RWPE2 (cell line): ENCODE data around the gene RAP1GAP.

Experiments used
- ATAC-seq: fragments of 200-7000 bp; cut with Tn5 transposase; 3 replicates; pipeline ENCODE4 v1.9.1; 2021; ENCODE audit warnings: low read depth
- DNase-seq: peaks from one replicate; pipeline ENCODE4 v3.0.0-alpha.2; 2020; ENCODE audit warnings: low spot score
- H3K27ac ChIP-seq: fragments of 450-650 bp; 2 replicates; pipeline ENCODE4 v1.5.1; 2017; ENCODE audit warnings: mild to moderate bottlenecking; ENCODE audit not compliant: poor library complexity, severe bottlenecking
- H3K27me3 ChIP-seq: fragments of 250-450 bp; sonication (Bioruptor Pico); 2 replicates; pipeline ENCODE4 v1.5.1; 2021; ENCODE audit warnings: mild to moderate bottlenecking, moderate library complexity; ENCODE audit not compliant: insufficient read depth, poor library complexity, severe bottlenecking
- H3K36me3 ChIP-seq: fragments of 250-450 bp; sonication (Bioruptor Pico); 2 replicates; pipeline ENCODE4 v1.5.1; 2020; ENCODE audit warnings: low read depth, mild to moderate bottlenecking, moderate library complexity
- H3K4me1 ChIP-seq: fragments of 250-450 bp; sonication (Bioruptor Pico); 2 replicates; pipeline ENCODE4 v1.5.1; 2021; ENCODE audit warnings: mild to moderate bottlenecking, moderate library complexity; ENCODE audit not compliant: insufficient read depth, poor library complexity, severe bottlenecking
- H3K4me3 ChIP-seq: fragments of 250-450 bp; sonication (Bioruptor Pico); 2 replicates; pipeline ENCODE4 v1.5.1; 2021; ENCODE audit warnings: mild to moderate bottlenecking, moderate library complexity; ENCODE audit not compliant: severe bottlenecking
- H3K9me3 ChIP-seq: fragments of 250-450 bp; sonication (Bioruptor Pico); 2 replicates; pipeline ENCODE4 v1.5.1; 2021; ENCODE audit warnings: mild to moderate bottlenecking, moderate library complexity; ENCODE audit not compliant: severe bottlenecking
- CTCF ChIP-seq: fragments of 450-650 bp; IDR thresholded peaks from one replicate; pipeline ENCODE4 v1.5.1; 2017; ENCODE audit warnings: mild to moderate bottlenecking, moderate library complexity; ENCODE audit not compliant: poor library complexity, severe bottlenecking

Gene RAP1GAP

GRCh38 chr1:21701401-21701800 is 32.2 kb upstream of the RAP1GAP start:
- H3K4me1 ChIP-seq: no peaks in the 10 kb centered on the region
- H3K36me3 ChIP-seq: peaks cover 81% of the 10 kb centered on the region
- ATAC-seq (no peak), DNase-seq (no peak)
- no peaks in the 10 kb centered on the region for H3K9me3 ChIP-seq
- H3K27ac ChIP-seq: no peak overlapping the region
- no peak for TF ChIP-seq CTCF
- no peaks in the 10 kb centered on the region for H3K27me3 ChIP-seq
- H3K4me3 ChIP-seq: no peak overlapping the region

GRCh38 chr1:21700094-21700493 is 30.9 kb upstream of the RAP1GAP start:
- Histone ChIP-seq H3K27ac (no peak overlapping the region), H3K4me3 (no peak overlapping the region), H3K27me3 (no peaks in the 10 kb centered on the region), H3K9me3 (no peaks in the 10 kb centered on the region), H3K4me1 (no peaks in the 10 kb centered on the region), H3K36me3 (peaks cover 76% of the 10 kb centered on the region)
- TF ChIP-seq CTCF: no peak
- DNase-seq (no peak), ATAC-seq (no peak)

GRCh38 chr1:21696931-21697330 is 27.8 kb upstream of the RAP1GAP start:
- Histone ChIP-seq H3K27me3 (no peaks in the 10 kb centered on the region), H3K27ac (no peak overlapping the region), H3K9me3 (no peaks in the 10 kb centered on the region), H3K4me3 (no peak overlapping the region), H3K36me3 (peaks cover 73% of the 10 kb centered on the region), H3K4me1 (no peaks in the 10 kb centered on the region)
- ATAC-seq (no peak), DNase-seq (no peak)
- no peak for TF ChIP-seq CTCF

GRCh38 chr1:21693732-21694131 is 24.6 kb upstream of the RAP1GAP start:
- DNase-seq (no peak), ATAC-seq (no peak)
- TF ChIP-seq CTCF: no peak
- no peak overlapping the region for H3K27ac ChIP-seq
- no peaks in the 10 kb centered on the region for H3K4me1 ChIP-seq
- H3K27me3 ChIP-seq: no peaks in the 10 kb centered on the region
- no peak overlapping the region for H3K4me3 ChIP-seq
- H3K9me3 ChIP-seq: no peaks in the 10 kb centered on the region
- peaks cover 64% of the 10 kb centered on the region for H3K36me3 ChIP-seq

- Histone ChIP-seq H3K27me3 (no peaks in the 10 kb centered on the region), H3K4me3 (no peak overlapping the region), H3K9me3 (no peaks in the 10 kb centered on the region), H3K27ac (no peak overlapping the region), H3K36me3 (peaks cover 71% of the 10 kb centered on the region), H3K4me1 (no peaks in the 10 kb centered on the region)
- DNase-seq: no peak
- ATAC-seq: no peak
- TF ChIP-seq CTCF: no peak
Measured at GRCh38 chr1:21691739-21692138, 22.6 kb upstream of the RAP1GAP start.
